Measurements from ENCODE around the gene DEAF1. TPM values are rescaled to one million over a fixed set of nuclear protein-coding genes. Genes with fewer than 3 reads are reported as not detected.

The DEAF1 gene
- total and polyA plus RNA-seq, 2 of the 13 experiments (the other 11 are each of a cell fraction or from before 2014, with no cell fraction given) = 22.3 to 29.6 TPM

GRCh38 chr11:704781-705645, 10.0 kb upstream of the DEAF1 start (continued):
- TF ChIP-seq SKIL (CRISPR knock-in tag; IDR thresholded peaks at IDR 0.05; ENCODE audit: borderline replicate concordance) (peak; percentile 94), GZF1 (CRISPR knock-in tag; IDR thresholded peaks at IDR 0.05) (no peak), KLF9 (CRISPR knock-in tag; IDR thresholded peaks at IDR 0.05; ENCODE audit: low read depth) (peak; percentile 82; the same call in 1 of the 2 replicates), RBM39 (IDR thresholded peaks at IDR 0.05; ENCODE audit: low read depth, low read length, poor library complexity, severe bottlenecking) (peak; percentile 23), ZNF567 (CRISPR knock-in tag; IDR thresholded peaks at IDR 0.05; ENCODE audit: borderline replicate concordance) (no peak), ZNF766 (CRISPR knock-in tag; IDR thresholded peaks at IDR 0.05; ENCODE audit: borderline replicate concordance) (peak; percentile 82), ZNF225 (CRISPR knock-in tag; IDR thresholded peaks at IDR 0.05) (peak; percentile 60; the same call in 1 of the 2 replicates), HMGXB3 (CRISPR knock-in tag; IDR thresholded peaks at IDR 0.05; ENCODE audit: borderline replicate concordance) (peak; percentile 0; the same call in 1 of the 2 replicates), PHB2 (IDR thresholded peaks at IDR 0.05; ENCODE audit: partially characterized antibody) (no peak), GABPB1 (CRISPR knock-in tag; IDR thresholded peaks at IDR 0.05) (peak; percentile 93), ZNF558 (CRISPR knock-in tag; IDR thresholded peaks at IDR 0.05; ENCODE audit: borderline replicate concordance) (no peak), ZNF12 (CRISPR knock-in tag; IDR thresholded peaks at IDR 0.05) (no peak), ZMAT5 (CRISPR knock-in tag; IDR thresholded peaks at IDR 0.05; ENCODE audit: borderline replicate concordance, low read depth) (no peak), POLR2AphosphoS5 (IDR thresholded peaks at IDR 0.05; ENCODE audit: low read depth, low read length) (peak; percentile 85), ZNF546 (CRISPR knock-in tag; conservative IDR thresholded peaks at IDR 0.05) (no peak; the same call in 1 of the 2 replicates), MXI1 (IDR thresholded peaks at IDR 0.05; ENCODE audit: borderline replicate concordance, low read depth, low read length) (peak; percentile 82; the same call in 1 of the 3 replicates), MXD4 (CRISPR knock-in tag; IDR thresholded peaks at IDR 0.05) (no peak; the same call in 1 of the 2 replicates), ZNF749 (CRISPR knock-in tag; IDR thresholded peaks at IDR 0.05; ENCODE audit: borderline replicate concordance) (peak; percentile 48; the same call in 1 of the 2 replicates), REPIN1 (CRISPR knock-in tag; IDR thresholded peaks at IDR 0.05; ENCODE audit: borderline replicate concordance, low read depth) (peak; percentile 48), HOMEZ (CRISPR knock-in tag; IDR thresholded peaks at IDR 0.05; ENCODE audit: low read depth) (peak; percentile 74; the same call in 1 of the 2 replicates)
